Measurements from ENCODE around the gene PLPP1.

PLPP1 gene

GRCh38 chr5:55437859-55438206 is 96.9 kb downstream of the PLPP1 start:
- DNase-seq (ENCODE audit: low spot score) = no peak
- TF ChIP-seq CTCF (IDR thresholded peaks at IDR 0.05; ENCODE audit: extremely low read depth, missing control alignments) = no peak

GRCh38 chr5:55437452-55437851 is 97.3 kb downstream of the PLPP1 start:
- TF ChIP-seq CTCF (IDR thresholded peaks at IDR 0.05; ENCODE audit: extremely low read depth, missing control alignments) = no peak

GRCh38 chr5:55432549-55432948 is 102.2 kb downstream of the PLPP1 start:
- DNase-seq (ENCODE audit: low spot score) = no peak
- TF ChIP-seq CTCF (IDR thresholded peaks at IDR 0.05; ENCODE audit: extremely low read depth, missing control alignments) = no peak

More at GRCh38 chr5:55437452-55437851, 97.3 kb downstream of the PLPP1 start:
- DNase-seq (ENCODE audit: low spot score) = no peak

- no peak for DNase-seq (ENCODE audit: low spot score)
- no peak for TF ChIP-seq CTCF (IDR thresholded peaks at IDR 0.05; ENCODE audit: extremely low read depth, missing control alignments)
Measured at GRCh38 chr5:55429613-55430253, 105.0 kb downstream of the PLPP1 start.

DNA sequence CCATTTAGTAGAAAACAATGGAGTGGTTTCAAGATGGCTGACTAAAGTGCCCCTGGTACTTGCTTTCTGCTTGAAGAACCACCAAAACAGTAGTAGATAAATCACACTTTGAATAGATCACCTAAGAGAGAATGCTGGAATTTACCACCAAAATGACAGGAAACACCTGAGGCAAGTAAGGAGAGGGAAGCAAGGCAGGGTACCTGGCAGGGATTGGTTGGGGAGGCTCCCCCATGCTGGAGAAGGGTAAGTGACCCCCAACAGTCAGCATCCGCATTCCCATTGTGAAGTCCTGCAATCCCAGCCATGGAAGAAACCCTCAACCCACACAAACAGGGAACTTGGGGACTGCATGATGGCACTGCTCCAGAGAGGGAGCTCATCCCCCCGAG is 105.5 kb downstream of the PLPP1 start:
- no peak for DNase-seq (ENCODE audit: low spot score)
- no peak for TF ChIP-seq CTCF (IDR thresholded peaks at IDR 0.05; ENCODE audit: extremely low read depth, missing control alignments)

GRCh38 chr5:55427157-55427556 is 107.6 kb downstream of the PLPP1 start:
- no peak for TF ChIP-seq CTCF (IDR thresholded peaks at IDR 0.05; ENCODE audit: extremely low read depth, missing control alignments)
- no peak for DNase-seq (ENCODE audit: low spot score)

DNA sequence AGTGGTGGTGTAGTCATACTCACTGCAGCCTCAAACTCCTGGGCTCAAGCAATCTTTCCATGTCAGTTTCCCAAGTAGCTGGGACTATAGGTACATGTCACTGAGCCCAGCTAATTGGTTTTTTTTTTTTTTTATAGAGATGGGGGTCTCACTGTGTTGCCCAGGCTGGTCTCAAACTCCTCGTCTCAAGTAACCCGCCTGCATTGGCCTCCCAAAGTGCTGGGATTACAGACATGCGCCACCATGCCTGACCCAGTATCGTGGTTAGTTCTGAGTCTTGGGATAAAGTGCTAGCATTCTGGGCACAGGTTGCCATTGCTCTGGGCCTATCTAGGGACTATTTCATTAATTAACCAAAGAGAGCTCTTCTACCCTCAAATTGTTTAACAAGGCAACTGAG is 108.3 kb downstream of the PLPP1 start:
- DNase-seq (ENCODE audit: low spot score) = no peak
- TF ChIP-seq CTCF (IDR thresholded peaks at IDR 0.05; ENCODE audit: extremely low read depth, missing control alignments) = no peak
